Measurements from ENCODE around the gene BCL7B.
"Not testable (repeated sequence)": the region's sequence is repeated elsewhere in the genome, so short reads cannot be mapped to it uniquely, and the experiment has no call there.

Gene BCL7B

DNA sequence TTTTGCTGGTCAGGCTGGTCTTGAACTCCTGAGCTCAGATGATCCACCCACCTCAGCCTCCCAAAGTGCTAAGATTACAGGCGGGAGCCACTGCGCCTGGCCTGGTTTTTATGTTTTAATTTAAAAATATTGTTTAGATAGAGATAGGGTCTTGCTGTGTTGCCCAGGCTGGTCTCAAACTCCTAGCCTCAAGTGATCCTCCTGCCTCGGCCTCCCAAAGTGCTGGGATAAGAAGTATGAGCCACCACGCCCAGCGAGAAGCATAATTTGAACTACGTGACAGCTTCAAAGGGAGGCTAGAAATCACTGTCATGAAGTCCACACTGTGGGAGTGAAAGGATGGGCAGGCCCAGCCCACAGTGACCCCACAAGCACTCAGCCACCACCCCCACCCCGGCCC is 21.6 kb downstream of the BCL7B start:
- DNase-seq (ENCODE audit: low spot score): not testable (repeated sequence)

DNA sequence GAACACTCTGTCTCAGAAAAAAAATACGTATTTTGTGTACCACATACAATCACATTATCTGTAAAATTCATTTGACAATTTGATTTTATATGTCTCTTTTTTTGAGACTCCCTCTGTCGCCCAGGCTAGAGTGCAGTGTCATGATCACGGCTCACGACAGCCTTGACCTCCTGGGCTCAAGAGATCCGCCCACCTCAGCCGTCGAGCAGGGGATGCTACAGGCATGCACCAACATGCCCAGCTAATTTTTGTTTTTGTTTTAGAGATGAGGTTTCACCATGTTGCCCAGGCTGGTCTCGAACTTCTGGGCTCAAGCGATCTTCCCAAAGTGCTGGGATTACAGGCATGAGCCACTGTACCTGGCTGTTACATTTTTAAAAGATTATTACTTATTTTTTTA is 23.7 kb downstream of the BCL7B start:
- DNase-seq (ENCODE audit: low spot score): no peak

DNA sequence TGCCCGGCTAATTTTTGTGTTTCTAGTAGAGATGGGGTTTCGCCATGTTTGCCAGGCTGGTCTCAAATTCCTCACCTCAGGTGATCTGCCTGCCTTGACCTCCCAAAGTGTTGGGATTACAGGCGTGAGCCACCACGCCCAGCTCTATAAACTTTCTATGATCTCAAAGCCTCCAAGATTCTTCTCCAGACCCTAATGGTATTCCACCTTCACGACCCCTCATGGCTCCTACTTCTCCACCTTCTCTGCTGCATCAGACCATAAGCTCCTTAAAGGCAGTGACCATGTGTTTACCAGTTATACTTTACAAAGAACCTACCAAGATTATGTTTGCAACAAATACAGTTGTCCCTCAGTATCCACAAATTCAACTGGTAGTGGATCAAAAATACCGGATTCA is 25.3 kb downstream of the BCL7B start:
- DNase-seq (ENCODE audit: low spot score): no peak

DNA sequence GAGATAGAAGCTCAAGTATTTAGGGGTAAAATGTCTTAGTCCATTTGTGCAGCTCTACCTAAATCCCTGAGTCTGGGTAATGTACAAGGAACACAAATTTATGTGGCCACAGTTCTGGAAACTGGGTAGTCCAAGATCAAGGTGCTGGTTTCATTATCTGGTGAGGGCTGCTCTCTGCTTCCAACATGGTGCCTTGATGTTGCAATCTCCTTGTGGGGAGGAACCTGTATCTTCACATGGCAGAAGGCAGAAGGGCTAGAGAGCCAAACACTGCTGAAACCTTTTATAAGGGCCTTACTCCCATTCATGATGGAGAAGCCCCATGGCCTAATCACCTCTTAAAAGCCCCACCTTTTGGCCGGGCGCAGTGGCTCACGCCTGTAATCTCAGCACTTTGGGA is 26.7 kb downstream of the BCL7B start:
- no peak for DNase-seq (ENCODE audit: low spot score)

DNA sequence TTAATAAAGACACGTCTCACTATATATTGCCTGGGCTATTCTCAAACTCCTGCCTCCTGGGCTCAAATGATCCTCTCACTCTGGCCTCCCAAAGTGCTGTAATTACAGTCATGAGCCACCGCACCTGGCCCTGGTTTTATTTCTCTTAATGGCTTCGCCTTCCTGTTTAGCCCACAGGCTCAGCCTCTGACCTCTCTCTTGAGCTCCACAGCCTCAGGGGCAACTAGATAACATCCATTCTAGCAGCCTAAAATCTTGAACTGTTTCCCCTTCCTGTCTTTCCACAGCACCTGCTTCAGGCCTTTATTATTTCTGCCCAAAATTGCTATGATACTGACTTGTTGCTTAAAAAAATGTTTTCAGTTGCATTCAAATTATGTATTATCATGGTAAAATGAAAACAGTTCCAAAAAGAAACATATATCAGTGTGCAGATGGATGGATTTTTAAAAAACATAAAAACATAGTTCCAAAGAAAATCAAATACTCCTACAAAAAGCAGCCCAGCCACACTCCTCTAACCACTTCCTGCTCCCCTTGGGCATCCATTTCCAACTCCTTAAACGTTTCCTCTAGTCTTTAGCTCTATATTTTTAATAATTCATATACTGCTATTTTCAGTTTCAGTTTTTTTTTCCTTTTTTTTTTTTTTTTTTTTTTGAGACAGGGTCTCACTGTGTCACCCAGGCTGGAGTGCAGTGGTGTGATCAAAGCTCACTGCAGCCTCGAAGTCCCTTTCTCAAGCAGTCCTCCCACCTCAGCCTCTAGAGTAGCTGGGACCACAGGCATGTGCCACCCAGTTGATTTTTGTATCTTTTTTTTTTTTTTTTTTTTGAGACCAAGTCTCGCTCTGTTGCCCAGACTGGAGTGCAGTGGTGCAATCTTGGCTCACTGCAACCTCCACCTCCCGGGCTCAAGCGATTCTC is 30.3 kb downstream of the BCL7B start:
- DNase-seq (ENCODE audit: low spot score): no peak

DNA sequence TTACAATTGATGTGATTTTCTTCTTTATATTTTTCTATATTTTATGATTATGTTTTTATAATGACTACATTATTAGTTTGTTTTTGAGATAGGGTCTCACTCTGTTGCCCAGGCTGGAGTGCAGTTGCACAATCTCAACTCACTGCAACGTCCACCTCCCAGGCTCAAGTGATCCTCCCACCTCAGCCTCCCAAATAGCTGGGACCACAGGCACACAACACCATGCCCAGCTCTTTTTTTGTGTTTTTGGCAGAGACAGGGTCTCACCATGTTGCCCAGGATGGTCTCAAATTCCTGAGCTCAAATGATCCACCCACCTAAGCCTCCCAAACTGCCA is 31.4 kb downstream of the BCL7B start:
- not testable (repeated sequence) for DNase-seq (ENCODE audit: low spot score)

DNA sequence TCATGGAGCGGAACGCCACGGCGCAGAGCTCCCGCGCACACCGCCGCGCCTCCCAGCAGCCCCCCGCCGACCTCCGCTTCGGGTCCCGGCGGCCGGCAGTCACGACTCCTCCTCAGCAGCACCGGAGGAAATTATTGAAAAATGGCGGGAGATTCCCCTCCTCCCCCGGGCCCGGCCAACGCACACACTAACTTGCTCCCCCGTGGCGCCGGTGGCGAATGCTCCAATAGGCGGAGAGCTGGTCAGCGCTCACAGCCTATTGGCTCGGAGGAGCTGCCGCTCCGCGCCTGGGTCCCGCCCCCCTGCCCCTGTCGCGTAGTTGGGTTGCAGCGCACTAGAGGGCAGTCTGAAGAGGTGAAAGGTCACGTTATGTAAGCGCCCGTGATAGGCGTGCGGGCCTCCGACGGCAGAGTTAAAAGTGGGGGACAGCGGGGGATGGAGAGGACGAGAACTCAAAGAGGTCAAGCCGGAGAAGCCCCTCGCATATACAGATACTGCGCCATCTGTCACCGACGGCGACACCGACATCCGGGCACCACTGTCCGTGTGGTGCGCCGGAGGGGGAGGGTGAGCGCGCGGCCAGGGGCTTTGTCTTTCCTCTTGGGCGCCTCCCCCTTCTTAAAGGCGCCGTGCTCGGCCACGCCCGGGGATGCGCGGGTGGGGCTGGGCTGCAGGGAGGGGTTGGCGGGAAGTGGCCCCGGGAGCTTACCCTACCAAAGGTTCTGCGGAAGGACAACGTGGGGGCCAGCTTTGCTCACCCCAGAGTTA is 35.2 kb downstream of the BCL7B start, which contains the start of gene BAZ1B:
Gene BAZ1B (minus strand): TSS at position 189 of the 768 bp plus-strand sequence. CDS start 360 bp downstream, outside the sequence.
- peak; percentile 98 for DNase-seq (ENCODE audit: low spot score)

DNA sequence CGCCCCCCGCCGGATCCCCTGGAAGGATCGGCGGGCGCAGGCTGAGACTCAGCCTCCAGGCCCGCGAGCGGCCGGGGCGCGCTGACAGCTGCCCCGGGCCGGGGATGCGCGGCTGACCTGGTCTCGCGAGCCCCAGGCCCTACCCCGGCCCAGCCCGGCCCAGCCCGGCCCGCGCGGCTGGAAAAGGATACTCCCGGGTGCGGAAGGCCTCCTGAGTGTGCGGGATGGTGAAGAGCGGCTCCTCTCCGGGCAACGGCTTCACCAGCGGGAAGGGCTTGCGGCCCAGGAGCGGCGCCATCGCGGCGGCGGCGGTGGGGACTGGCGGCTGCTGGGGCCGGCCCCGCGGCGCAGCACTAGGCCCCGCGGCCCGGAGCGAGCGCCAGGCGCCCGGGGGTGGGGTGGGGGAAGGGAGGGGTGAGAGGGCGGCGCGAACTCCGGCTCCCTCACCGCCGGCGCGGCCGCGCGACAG is 35.8 kb downstream of the BCL7B start:
- DNase-seq (ENCODE audit: low spot score): peak; percentile 91

DNA sequence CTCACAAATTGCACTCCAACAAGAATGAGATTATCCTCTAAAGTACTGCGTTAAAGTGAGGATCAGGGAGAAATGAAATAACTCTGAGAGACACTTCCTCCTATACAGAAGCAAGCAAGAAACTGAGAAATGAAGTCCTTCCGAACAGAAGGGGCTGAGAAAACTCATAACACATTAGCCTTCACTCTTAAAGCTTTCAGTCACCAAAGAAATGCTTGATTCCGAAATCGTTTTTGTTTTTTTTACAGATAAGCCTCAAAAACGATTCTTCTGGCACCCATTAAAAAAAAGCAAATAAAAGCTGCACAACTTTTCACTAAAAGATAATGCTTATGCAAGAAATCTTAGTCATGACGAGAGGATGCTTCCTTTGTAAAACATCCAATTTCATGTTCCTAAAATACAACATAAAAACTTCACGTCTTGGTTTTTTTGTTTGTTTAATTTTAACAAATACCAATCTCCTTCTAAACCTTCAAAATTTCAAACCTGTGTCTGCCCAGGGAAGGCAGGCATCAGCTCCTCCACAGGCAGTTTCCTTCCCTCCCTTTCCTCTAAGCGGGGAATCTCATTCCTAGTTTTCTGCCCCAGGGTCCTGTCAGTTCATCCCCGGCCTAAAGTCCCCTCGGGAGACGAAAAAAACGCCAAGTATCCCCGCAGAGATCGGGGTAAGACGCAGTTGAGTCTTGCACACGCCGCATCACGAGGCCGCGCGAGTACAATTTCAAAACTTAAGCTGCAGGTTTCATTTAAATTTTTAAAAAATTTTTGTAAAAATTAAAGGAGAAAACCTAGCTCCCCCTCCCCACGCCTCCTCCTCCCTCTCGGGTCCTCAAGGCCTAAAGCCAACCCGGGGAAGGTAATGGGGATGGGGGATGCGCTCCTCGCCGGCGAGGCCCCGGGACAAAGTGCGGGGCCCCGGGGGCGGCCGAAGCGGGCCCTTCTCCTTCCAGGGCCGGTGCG is 36.5 kb downstream of the BCL7B start:
- DNase-seq (ENCODE audit: low spot score): no peak

DNA sequence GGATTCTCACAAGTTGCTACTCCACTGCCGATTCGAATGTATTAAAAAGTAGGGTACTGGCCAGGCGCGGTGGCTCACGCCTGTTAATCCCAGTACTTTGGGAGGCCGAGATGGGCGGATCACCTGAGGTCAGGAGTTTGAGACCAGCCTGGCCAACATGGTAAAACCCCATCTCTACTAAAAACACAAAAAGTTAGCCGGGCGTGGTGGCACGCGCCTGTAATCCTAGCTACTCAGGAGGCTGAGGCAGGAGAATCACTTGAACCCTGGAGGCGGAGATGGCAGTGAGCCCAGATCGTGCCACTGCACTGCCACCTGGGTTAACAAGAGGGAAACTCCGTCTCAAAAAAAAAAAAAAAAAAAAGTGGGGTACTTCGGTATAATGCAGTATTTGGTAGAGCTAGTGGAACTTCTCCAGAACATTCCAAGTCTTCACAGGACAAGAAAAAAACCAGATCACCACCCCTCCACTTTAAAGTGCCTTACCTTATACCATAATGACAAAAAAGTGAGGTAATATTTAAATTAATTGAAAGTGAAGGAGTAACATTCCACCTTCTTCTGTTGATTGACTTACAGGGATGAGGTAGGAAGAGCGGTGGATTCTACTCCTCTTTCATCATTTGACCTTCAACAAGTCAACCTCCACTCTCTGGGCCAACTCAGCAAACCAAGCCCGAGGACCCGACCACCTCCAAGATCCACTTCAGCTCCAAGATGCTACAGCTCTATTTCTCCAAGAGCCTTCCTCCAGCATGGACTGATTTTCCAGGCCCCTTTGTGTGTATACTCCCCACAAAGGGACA is 37.4 kb downstream of the BCL7B start:
- DNase-seq (ENCODE audit: low spot score): no peak

DNA sequence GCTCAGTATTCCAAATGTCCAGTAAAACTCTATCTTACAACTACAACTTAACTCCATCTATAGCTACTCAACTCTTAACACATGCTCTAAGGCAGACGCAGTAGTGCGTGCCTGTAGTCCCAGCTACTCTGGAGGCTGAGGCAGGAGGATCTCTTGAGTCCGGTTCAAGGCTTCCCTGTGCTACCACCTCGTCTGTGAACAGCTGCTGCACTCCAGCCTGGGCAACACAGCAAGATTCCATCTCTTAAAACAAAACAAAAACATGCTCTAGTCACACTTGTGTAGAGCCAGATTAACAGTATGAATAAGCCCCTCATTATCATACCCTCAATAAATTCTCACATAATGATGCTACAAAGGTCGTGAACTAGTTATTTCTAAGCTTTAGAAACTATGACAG is 39.0 kb downstream of the BCL7B start:
- DNase-seq (ENCODE audit: low spot score): no peak

DNA sequence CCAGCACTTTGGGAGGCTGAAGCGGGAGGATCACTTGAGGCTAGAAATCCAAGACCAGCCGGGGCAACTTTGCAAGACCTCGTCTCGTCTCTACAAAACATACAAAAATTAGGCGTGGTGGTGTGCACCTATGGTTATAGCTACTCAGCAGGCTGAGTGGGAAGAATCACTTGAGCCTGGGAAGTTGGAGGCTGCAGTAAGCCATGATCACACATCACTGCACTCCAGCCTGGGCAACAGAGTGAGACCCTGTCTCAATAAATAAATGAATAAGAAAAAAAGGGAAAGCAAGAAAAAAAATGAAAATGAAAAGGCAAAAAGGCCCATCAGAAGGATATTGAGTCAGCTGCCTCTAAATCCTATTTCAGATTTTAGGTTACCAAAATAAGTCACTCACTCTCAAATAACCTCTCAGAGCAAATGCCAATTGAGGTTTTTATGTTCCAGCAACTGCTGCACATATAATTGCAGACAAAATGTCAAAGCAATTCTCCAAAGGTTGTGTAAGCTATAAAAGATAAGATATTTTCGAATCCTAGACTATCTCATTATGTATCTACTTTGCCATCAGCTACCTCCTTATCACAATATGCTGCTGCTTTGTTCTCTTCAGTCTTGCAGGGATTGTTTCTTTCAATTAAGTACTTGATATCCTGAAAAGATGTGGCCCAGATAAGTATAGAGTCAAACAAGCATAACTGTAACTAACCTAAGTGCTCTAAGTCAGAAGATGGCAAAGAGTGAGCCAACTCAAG is 40.1 kb downstream of the BCL7B start:
- DNase-seq (ENCODE audit: low spot score): no peak

DNA sequence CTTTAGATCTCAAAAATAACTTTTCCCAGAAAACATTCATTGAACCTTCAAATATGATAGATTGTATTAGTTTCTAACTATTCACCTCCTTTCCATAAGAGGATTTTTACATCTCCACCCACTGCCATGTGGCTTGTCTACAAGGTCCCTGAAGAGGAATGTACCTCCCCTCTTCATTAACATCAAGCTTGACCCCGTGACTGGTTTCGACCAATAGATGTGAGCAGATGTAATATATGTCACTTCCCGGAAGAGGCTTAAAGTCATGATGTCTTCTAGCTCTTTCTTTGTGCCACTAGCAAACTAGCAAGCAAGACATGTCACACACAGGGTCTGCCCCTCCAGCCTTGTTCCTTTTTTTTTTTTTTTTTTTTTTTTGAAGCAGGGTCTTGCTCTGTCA is 42.3 kb downstream of the BCL7B start:
- DNase-seq (ENCODE audit: low spot score): no peak

DNA sequence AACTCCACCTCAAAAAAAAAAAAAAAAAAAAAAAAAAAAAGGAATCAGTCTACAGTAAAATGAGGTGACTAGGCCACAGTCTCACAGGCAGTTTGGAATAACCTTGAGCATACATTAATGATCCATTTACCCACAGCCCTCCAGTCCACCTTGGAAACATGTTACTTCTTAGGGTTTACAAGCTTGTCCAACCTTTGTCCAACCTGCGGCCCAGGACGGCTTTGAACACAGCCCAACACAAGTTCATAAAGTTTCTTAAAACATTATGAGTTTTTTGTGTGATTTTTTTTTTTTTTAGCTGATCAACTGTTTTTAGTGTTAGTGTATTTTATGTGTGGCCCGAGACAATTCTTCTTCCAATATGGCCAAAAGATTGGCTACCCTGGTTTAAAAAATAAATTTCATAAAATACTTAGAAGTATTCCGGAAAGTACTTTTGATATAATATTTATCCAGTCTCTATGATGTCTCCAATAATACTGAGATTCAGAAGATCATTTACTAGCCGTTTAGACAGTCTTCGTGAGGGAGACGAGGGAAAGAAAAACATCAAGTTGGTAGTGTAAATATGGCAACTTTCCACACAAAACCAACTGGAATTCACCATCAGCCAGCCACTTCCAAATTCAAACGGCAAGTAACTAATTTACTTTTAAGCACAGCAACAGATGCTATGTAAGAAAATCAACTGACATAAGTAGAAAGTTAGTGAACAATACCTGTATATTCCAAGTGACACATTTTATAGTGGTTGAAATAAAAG is 45.3 kb downstream of the BCL7B start:
- DNase-seq (ENCODE audit: low spot score): no peak

DNA sequence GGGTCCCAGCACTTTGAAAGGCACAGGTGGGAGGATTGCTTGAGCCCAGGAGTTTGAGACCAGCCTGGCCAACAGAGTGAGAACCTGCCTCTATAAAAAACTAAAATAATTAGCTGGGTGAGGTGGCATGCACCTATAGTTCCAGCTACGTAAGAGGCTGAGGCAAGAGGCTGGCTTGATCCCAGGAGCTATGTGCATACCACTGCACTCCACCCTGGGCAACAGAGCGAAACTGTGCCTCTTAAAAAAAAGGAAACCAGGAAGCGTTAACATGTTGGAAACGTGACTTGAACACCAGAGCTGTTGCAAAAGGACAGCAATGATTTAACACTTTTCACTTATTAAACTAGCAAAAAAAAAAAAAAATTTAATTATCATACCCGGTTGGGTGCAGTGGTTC is 48.0 kb downstream of the BCL7B start:
- DNase-seq (ENCODE audit: low spot score): no peak

DNA sequence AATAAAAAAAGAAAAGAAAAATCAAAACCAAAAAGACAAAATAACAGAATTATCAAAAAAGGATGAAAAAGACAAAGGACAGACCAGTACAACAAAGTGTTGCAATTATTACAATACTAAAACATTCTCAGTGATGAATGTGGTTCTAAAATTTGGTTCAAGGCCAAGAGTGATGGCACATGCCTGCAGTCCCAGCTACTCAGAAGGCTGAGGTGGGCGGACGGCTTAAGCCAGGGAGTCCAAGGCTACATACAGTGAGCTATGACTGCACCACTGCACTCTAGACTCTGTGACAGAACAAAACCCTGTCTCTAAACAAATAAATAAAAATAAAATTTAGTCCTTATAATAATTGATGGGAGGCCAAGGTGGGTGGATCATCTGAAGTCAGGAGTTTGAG is 49.9 kb downstream of the BCL7B start:
- no peak for DNase-seq (ENCODE audit: low spot score)

DNA sequence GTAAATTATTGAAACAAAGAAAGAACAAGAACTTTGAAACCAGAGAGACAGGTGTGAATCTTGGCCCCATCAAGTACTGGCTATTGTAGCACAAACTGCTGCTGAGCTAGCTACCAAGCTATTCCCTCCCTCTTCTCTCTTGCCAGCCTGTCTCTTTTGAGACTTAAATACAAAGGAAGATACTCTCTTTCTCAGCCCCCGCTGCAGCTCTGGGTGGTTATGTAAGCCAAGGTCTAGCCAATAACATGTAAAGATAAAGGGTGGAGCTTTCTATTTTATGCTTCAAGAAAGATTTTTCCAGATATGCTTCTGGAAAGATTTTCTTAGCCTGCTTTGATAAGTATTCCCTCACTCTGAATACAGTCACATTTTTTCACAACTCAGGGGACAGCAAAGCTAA is 52.6 kb downstream of the BCL7B start:
- DNase-seq (ENCODE audit: low spot score): no peak

DNA sequence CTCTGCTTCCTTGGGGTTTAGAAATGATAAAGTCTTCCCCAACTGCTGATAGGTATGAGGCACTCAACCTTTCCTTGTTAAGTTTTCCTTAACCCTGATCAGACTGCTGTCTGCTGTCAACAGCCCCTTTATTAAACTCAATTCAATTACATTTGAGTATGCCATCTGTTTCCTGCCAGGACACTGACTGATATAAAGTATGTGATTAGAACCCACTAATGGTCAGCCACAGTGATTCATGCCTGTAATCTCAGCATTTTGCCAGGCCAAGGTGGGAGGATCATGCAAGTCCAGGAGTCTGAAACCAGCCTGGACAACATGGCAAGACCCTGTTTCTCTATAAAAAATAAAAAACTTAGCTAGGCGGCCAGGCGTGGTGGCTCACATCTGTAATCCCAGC is 53.5 kb downstream of the BCL7B start:
- DNase-seq (ENCODE audit: low spot score): no peak

DNA sequence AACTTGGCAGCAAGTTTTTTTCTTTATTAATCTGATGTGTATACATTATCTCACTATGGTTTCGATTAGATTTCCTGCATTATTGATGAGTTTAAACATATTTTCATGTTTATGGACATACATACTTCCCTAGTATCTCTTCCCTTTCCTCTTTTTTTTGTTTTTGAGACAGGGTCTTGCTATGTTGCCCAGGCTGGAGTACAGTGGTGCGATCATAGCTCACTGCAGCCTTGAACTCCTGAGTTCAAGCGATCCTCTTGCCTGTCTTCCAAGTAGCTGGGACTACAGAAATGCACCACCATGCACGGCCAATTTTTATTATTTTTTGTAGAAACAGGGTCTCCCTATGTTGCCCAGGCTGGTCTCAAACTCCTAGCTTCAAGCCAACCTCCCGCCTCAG is 54.3 kb downstream of the BCL7B start:
- DNase-seq (ENCODE audit: low spot score): no peak

DNA sequence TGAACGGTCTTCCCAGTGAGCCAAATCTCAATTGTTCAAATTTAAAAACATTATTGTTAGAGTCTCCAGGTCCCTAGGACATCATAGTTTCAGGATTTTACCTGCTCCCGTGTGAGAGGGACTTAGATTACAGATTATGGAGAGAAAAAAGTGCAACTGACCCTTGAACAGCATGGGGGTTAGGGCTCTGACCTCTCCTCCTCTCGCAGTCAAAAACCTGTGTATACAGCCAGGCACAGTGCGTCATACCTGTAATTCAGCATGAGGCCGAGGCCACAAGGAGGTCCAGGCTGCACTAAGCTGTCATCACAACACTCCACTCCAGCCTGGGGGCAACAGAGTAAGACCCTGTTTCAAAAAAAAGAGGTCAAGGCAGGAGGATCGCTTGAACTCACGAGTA is 60.9 kb downstream of the BCL7B start:
- DNase-seq (ENCODE audit: low spot score): no peak
